NOMO-1 treated with dmso at 0.1 percent for 144 hours (cell line): ENCODE results near the gene UBAP1L.
"Not testable (repeated sequence)": the region's sequence is repeated elsewhere in the genome, so short reads cannot be mapped to it uniquely, and the experiment has no call there.

Source experiments
- DNase-seq: peaks from one replicate; lab custom pipeline; 2025; ENCODE audit not compliant: unreplicated experiment; lab: John Stamatoyannopoulos, UW

The UBAP1L gene

GRCh38 chr15:65100442-65100841 is 14.6 kb downstream of the UBAP1L start:
- DNase-seq, result no peak

- not testable (repeated sequence) for DNase-seq
These were observed 15.2 kb downstream of the UBAP1L start for GRCh38 chr15:65099801-65100200.

DNA sequence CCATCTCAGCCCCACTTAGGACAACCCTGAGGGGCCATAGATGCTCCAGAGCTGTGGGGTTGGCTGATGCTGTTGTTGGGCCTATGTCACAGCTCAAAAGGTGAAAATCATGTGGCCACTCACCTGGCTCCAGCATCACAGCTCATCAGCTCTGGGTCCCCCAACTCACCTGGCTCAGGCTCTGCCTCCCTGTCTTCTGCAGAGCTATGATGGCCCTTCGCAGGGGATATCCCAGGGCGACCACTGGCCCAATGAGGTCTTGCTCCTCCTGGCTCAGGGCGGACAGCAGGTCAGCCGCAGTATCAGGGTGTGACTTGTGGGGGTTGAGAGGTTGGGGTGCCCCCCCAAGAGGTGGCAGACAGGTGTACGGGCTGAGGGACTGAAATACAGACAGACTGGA is 15.7 kb downstream of the UBAP1L start:
- DNase-seq, result no peak

DNA sequence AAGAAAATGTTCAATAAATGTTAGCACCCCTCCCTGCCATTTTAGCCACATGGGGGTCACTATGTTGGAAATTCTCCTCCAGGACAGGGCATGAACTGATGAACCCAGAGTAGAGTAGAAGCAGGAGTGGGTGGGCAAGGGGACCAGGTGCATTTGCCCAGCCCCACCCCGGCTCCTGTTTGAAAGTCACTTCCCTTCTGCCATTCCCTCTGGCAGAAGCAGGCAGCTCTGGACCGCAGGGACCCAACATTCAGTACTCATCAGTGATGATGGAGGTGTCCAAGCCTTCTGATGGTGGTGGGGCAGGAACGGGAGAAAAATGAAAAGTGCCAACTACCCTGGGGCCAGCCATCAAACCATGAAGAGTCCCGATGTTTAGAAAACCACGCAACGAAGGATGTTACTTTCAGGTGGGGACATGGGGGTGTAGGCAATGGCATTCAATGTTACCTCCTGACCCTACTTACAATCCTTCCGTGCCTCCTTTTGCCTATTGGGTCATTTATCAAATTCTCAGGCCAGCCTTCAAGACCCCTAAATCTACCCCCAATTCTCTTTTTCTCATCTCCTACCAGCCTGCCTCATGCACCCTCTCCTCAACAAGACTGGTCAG is 17.2 kb downstream of the UBAP1L start:
- no peak for DNase-seq

- DNase-seq, result no peak
These were observed 18.3 kb downstream of the UBAP1L start for GRCh38 chr15:65096481-65097385.

GRCh38 chr15:65095747-65096104 is 19.3 kb downstream of the UBAP1L start:
- DNase-seq, result no peak

- no peak for DNase-seq
These were observed 19.8 kb downstream of the UBAP1L start for GRCh38 chr15:65095011-65095746.

GRCh38 chr15:65094294-65094995 is 20.6 kb downstream of the UBAP1L start:
- DNase-seq, result no peak

DNA sequence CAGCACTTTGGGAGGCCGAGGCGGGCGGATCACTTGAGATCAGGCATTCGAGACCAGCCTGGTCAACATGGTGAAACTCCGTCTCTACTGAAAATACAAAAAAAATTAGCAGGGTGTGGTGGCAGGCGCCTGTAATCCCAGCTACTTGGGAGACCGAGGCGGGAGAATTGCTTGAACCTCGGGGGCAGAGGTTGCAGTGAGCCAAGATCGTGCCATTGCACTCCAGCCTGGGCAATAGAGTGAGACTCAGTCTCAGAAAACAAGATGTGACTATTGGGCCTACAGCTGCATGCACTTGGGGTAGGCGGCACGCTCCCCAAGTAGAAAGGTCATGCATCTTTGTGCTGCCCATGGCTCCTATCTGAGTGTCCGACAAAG is 21.2 kb downstream of the UBAP1L start:
- not testable (repeated sequence) for DNase-seq

DNA sequence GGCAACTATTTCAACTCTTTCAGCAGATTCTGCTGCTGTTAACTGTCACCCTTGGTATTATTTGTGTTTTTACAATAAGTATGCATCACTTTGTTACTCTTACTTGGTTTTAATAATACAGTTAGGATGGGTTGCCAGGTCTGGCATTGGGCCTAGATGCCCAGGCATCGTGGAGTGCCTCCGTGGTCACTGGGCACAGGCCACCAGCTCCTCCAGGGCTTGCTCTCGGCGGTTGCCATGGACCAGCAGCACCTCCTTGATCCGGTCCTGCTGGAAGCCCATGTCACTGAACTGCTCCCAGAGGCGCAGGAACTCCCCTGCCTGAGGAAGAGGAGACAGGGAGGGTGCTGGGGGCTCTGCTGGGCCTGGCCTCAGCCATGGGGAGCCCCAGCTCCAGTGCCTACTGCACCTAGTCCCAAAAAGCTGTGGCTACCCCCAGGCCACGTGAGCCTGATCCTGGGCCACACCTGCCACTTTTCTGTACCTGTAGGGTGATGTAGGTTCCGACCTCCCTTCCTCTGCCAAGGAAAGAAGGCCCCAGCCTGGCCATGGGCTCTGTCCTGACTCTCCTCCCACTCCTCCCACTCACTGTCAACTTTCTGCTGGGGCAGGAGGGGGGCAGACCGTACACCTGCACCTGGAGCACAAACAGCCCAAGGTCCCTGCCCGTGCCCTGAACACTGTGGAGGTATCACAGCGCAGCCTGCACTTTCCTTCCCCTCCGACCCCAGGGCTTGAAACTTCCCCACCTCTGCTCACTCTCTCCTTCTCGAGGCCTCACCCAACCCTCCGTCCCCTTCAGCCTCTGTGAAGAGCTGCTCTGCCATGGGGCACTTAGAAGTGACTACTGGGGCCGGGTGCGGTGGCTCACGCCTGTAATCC is 21.8 kb downstream of the UBAP1L start:
- no peak for DNase-seq

DNA sequence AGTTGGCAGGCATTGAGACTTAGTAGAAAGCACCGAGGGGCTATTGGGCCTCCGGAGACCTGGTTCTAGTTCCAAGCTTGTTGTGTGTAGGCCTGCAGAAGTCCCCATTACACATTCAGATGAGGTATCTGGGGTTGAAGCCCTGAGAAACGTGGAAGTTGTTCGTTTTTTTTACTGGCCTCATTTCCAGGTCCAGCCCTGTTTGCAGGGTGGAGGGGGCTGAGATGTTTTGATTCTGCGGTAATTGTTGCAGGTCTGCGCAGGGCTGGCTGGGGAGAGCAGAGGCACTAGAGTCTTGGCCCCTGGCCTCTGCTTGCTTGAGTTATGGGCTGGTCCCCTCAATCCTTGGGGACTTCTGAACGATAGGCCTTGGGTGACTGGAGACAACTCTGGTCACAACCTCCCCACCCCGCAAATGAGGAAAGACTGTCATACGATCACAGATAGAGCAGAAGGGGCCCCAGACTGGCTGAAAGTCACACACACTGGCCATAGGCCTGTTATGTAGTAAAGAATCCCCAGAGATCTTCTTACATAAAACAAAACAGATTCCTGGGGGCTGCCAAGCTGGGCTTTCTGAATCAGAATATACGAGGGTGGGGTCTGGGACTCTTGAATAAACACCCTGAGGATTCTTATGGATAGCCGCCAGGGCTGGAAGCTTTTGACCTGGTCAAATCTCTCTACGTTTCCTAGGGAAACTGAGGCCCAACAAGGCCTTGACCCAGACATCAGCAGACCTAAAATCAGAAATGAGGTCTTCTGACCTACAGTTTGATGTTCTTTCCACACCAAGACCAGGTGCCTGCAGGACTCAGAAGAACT is 22.8 kb downstream of the UBAP1L start:
- no peak for DNase-seq

GRCh38 chr15:65089206-65089824 is 25.7 kb downstream of the UBAP1L start:
- DNase-seq, result no peak

DNA sequence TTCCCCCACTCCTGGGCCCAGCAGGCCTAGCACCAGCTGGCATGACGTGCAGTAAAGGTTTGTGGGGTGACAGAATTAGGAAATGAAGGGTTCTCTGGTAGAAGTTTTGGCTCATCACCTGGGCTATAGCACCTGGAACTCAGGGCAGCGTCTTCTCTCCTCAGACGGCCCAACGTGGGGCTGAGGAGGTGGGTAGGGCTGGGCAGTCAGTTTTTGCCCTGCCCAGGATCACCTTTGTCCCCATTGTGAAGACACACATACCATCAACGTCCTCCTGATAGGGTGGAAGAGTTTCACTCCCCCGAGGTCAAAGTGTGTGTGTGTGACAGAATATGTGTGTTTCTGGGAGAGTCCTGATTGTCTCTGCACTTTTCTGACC is 26.4 kb downstream of the UBAP1L start:
- DNase-seq, result no peak

DNA sequence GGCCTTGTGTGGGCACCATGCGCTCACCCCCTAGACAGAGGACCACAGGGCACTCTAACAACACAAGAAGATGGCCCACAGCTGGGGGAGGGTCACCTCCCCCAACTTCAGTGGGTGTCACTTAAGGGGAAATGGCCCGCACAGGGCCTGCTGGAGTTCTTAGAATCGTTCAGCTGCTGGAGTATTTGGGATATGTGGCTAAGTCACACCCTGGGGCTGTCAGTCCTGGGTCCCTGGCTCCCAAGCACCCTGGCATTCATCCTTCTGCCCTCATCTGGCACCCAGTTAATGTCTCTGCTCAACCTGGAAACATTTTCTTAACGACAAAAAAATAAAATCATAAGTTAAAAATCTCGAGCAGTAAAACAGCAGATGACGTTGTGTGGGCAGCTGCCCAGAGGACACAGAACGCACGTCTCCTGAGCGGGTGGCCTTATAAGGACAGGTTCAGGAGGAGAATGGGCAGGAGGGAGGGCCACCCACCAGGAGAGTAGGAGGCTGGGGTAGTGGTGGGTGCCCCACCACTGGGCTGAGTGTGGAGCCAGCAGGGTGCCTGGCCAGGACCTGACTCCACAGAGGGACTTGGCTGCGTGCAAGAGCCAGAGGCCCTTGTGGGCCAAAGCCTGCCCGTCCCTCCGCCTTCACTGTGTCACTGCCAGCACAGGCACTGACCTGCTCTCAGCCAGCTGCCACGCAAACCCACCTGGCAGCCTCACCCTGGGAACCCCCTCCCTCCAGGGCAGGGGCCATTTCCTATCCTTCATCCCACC is 26.9 kb downstream of the UBAP1L start:
- no peak for DNase-seq

DNA sequence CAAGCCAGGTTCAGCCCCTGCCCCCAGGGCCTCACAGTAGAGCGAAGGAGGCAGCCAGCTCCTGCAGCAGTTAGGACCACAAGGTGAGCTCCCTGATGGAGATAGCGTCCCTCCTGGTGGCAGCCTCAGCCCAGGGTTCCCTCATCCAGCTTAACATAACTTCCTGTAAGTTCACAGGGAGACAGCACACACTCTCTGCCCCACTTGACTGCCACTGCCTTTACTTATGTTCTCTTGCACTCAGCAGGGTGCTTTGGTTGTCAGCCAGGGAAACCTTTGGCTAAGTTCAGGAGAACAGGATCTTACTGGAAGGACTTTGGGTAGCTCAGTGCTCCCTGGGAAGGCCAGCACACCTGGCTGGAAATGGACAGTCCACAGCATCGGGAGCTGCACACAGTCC is 27.6 kb downstream of the UBAP1L start:
- no peak for DNase-seq

DNA sequence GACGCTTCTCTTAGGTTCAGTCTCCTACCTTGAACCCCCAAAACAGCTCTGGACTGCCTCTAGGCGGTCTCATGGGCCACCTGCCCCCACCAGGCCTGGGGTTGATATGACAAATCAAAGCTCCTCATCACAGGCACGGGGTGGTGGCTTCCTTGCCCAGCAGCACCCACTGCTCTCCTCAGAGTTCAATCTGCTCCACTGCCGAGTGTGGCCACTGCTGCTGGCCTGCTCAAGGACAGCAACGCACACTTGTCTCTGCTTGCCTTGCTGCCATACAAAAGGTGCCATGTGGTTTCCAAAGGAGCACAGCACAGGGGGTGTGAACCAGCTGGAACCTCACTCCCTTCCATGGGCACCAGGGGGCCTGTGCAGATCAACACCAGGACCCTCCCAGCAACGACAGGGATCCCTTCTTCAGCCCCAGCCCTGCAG is 28.3 kb downstream of the UBAP1L start:
- no peak for DNase-seq

DNA sequence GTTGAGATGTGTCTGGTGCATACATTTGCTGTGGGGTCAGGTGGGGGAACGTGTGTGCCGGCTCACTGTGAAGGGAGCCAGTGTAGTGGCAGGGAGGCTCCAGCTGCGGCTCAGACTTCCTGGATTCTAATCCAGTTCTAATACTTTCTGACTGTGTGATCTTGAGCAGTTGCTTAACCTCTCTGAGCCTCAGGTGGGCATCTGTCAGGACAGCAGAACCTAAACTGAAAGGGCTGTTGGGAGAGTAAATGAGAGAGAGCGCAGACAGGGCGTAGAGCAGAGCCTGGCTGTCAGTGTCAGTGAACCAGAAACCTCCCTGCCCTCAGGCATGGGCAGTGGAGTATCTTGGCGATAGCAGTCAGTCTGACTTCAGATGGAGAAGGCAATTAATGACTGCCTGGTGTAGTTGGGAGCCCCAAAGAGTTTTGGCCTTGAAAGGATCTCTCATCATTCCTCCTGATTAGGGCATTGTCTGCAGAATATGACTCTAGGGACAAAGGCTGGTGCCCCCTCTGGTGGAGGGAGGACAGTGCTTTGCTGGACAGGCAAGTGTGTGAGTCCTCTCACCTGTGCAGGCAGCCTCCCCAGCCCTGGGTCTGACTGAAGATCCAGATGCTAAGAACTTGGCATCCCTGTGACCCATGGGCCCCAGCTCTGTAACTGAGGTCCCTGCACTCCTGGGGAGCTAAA is 28.9 kb downstream of the UBAP1L start:
- DNase-seq, result no peak
